HG02884 (cell line): Measurements from ENCODE around the gene FCN2.

Source experiments
- ATAC-seq: cut with Tn5 transposase; IDR thresholded peaks from one replicate; pipeline ENCODE4 v1.9.1; 2021; ENCODE audit warnings: mild to moderate bottlenecking, moderate library complexity; ENCODE audit not compliant: unreplicated experiment

FCN2 gene

DNA sequence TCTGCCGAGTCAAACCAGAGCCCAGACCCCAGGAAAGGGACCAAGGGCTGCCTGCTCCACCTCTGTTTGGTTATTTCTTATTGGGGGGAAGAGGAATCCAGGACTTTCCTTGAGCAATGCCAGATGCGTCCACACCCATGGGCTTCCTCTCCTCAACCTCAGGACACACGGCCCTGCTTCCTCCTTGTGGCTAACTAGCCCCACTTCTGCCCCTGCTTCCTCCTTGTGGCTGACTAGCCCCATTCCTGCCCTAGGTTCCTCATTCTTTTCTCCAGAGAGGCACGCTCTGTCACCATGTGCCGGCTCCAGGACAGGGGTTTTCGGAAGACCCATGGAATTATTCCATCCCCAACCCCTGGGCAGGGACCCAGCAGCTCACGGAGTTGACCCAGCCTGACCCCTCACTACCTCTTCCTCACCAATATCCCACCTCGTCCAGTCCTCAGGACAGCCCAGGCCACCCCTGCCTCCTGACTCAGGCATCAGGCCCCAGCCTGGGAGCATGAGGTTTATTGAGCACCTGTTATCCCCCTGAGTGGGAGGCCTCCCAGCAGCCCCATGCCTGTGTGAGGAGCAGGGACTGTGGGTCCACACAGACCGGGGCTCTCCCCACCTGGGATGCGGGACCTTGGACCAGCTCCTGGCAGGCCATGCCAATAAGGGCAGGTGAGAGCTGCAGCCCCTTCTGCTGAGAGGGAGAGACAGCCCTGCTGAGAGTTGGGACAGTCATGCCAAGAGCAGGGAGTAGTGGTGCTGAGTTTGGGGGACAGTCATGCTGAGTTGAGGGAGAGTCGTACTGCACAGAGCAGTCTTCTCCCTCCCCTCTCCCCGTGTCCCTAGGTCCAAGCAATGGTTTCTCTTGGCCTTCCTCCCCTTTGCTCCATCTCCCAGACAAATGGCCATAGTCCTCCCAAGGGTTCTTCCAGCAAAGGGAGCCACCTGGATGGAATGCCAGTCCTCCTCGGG lies 48.9 kb downstream of the FCN2 start:
- ATAC-seq = no peak

GRCh38 chr9:134930398-134930797 lies 49.8 kb downstream of the FCN2 start:
- ATAC-seq = no peak

- ATAC-seq = no peak
Measured at GRCh38 chr9:134932171-134932570, 51.6 kb downstream of the FCN2 start.

DNA sequence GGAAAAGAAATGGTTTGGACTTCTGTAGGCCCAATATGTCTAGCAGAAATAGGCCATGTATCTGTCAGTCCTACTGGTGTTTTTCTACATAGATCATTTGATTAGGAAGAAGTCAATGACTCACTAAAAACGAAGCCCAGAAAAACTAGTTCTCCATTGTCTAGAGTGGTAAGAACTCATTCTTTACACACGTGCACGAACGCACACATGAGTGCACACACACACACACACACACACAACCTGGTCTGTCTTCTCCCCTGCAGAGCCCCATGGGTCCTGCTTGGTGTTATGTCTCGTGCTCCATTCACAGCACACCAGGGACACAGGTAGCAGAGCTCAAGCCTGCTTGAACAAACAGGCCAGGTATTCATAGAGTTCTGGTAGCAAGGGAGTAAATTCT lies 52.0 kb downstream of the FCN2 start:
- ATAC-seq = no peak

- no peak for ATAC-seq
Measured at GRCh38 chr9:134933076-134933659, 52.6 kb downstream of the FCN2 start.

DNA sequence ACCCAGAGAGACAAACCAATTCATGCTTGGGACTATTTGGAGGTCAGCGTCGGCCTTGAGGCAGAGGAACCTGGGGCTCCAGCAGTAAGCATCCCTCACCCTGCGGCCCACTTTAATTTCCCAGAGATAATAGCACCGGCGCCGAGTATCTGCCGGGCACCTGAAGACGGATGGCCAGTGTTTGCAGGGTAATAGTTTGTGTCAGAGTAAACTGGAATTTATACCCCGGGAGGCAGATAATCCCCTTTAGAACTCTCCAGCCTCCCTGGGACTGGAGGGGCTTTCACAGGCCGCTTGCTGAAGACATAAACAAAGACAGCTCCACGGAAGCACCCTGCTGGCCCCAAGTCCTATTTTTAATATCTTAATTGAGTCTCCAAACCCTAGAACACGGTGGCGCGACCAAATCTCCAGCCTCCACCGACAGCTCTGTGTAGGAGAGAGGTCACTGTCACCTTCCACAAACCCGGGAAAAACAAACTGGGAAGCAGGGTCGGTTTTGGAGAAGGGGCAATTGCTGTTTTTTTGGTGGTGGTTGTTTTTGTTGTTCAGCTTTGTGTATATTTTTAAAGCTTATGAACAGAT lies 54.5 kb downstream of the FCN2 start:
- ATAC-seq = no peak

GRCh38 chr9:134935701-134936345 lies 55.2 kb downstream of the FCN2 start:
- ATAC-seq = no peak

GRCh38 chr9:134936346-134937163 lies 55.9 kb downstream of the FCN2 start:
- no peak for ATAC-seq
